Endothelial cell of umbilical vein (primary cell): Measurements from ENCODE around the gene MARK2. TPM values are rescaled to one million over a fixed set of nuclear protein-coding genes. Genes with fewer than 3 reads are reported as not detected.

ENCODE experiments used
- BruUV-seq: library from RNA; stranded (reverse); fragments of 400-500 nt; replicated peaks from 2 replicates; lab custom pipeline; 2021; lab: Mats Ljungman, UMichigan
- CTCF ChIA-PET: fragments of 300-600, 350-600 bp; sonication (Branson Sonifier 250); formaldehyde crosslinking; loops from one replicate; lab custom pipeline; 2021; ENCODE audit warnings: antibody characterized with exemption, inconsistent platforms; lab: Charles Lee
- POLR2A ChIA-PET: fragments of 300-600, 350-600 bp; sonication (Branson Sonifier 250); formaldehyde crosslinking; loops from one replicate; lab custom pipeline; 2021; ENCODE audit warnings: antibody characterized with exemption, inconsistent platforms; lab: Charles Lee
- DNase-seq: peaks from one replicate; pipeline ENCODE4 v3.0.0-alpha.2; 2011; ENCODE audit warnings: low read depth, low spot score
- FAIRE-seq: peaks from 2 replicates; lab custom pipeline; 2011; peaks lifted over from hg19 to GRCh38; lab: Jason Lieb, UNC
- H2AFZ ChIP-seq: 2 replicates; pipeline ENCODE4 v1.6.0; 2012; ENCODE audit warnings: low read depth, low read length, control low read depth, inconsistent platforms
- H3K27ac ChIP-seq: 2 replicates; pipeline ENCODE4 v1.5.1; 2011; ENCODE audit warnings: low read depth, mild to moderate bottlenecking, control low read depth, low read length, moderate library complexity; ENCODE audit not compliant: insufficient read depth
- H3K27me3 ChIP-seq, 2 experiments: 2 replicates each; pipeline versions ENCODE4 v1.6.0 to v1.6.1; 2011; ENCODE audit warnings: low read length in 2 of 2, mixed read lengths in 1 of 2; ENCODE audit not compliant: control insufficient read depth in 2 of 2, insufficient read depth in 2 of 2
- H3K36me3 ChIP-seq, 2 experiments: 2 replicates in 1 of 2; 3 replicates in 1 of 2; pipeline ENCODE4 v1.5.1; 2011; ENCODE audit warnings: low read length in 2 of 2, mild to moderate bottlenecking in 1 of 2, moderate library complexity in 1 of 2; ENCODE audit not compliant: control insufficient read depth in 2 of 2, insufficient read depth in 2 of 2; ENCODE audit errors: extremely low read depth in 1 of 2
- H3K4me1 ChIP-seq: 3 replicates; pipeline ENCODE4 v1.5.1; 2011; ENCODE audit warnings: mild to moderate bottlenecking, low read length; ENCODE audit not compliant: control insufficient read depth, insufficient read depth; ENCODE audit errors: extremely low read depth
- H3K4me2 ChIP-seq: 2 replicates; pipeline ENCODE4 v1.6.1; 2011; ENCODE audit warnings: low read length, control low read depth, mixed read lengths; ENCODE audit not compliant: insufficient read depth
- H3K4me3 ChIP-seq, 3 experiments: fragments of 200-600 bp in 1 of 3; sonication (generic), shearing (Covaris generic) in 1 of 3; replicated peaks in 1 of 3; 2 replicates each; pipeline ENCODE4 v1.5.1; 2011 to 2016; ENCODE audit warnings: control low read depth in 3 of 3, low read length in 3 of 3, mild to moderate bottlenecking in 2 of 3, inconsistent platforms in 1 of 3, low read depth in 1 of 3, moderate library complexity in 1 of 3; ENCODE audit not compliant: insufficient read depth in 1 of 3
- H3K79me2 ChIP-seq: 2 replicates; pipeline ENCODE4 v1.6.0; 2012; ENCODE audit warnings: low read length, inconsistent platforms; ENCODE audit not compliant: control insufficient read depth, insufficient read depth
- H3K9ac ChIP-seq: replicated peaks from 2 replicates; pipeline ENCODE3; 2011; ENCODE audit warnings: low read length, control low read depth; ENCODE audit not compliant: insufficient read depth; ENCODE audit errors: extremely low read depth
- H3K9me1 ChIP-seq: replicated peaks from 3 replicates; pipeline ENCODE4 v1.6.0; 2011; ENCODE audit warnings: mild to moderate bottlenecking, low read length; ENCODE audit not compliant: control insufficient read depth, insufficient read depth; ENCODE audit errors: extremely low read depth
- H3K9me3 ChIP-seq: replicated peaks from 2 replicates; pipeline ENCODE4 v1.5.1; 2012; ENCODE audit warnings: low read length, inconsistent platforms; ENCODE audit not compliant: control insufficient read depth, insufficient read depth
- H4K20me1 ChIP-seq: replicated peaks from 2 replicates; pipeline ENCODE3; 2011; ENCODE audit warnings: mild to moderate bottlenecking, low read length; ENCODE audit not compliant: control insufficient read depth, insufficient read depth; ENCODE audit errors: extremely low read depth
- EZH2 ChIP-seq: IDR thresholded peaks from 2 replicates; pipeline ENCODE4 v1.6.1; 2012; ENCODE audit warnings: borderline replicate concordance, low read depth, mild to moderate bottlenecking, moderate library complexity, low read length, inconsistent platforms; ENCODE audit not compliant: severe bottlenecking
- FOS ChIP-seq: IDR thresholded peaks from 2 replicates; pipeline ENCODE4 v1.6.1; 2011; ENCODE audit warnings: mild to moderate bottlenecking, low read length, moderate library complexity, borderline replicate concordance; ENCODE audit not compliant: insufficient read depth
- GATA2 ChIP-seq: IDR thresholded peaks from 2 replicates; pipeline ENCODE4 v1.7.0; 2011; ENCODE audit warnings: low read depth, mild to moderate bottlenecking, moderate library complexity, mixed read lengths, low read length; ENCODE audit not compliant: insufficient read length, insufficient read depth
- JUN ChIP-seq: IDR thresholded peaks from 2 replicates; pipeline ENCODE4 v1.6.1; 2011; ENCODE audit warnings: borderline replicate concordance, low read depth; ENCODE audit not compliant: insufficient read length, insufficient read depth
- MYC ChIP-seq: IDR thresholded peaks from one replicate; pipeline ENCODE4 v1.6.1; 2011; ENCODE audit warnings: mild to moderate bottlenecking, low read depth, low read length
- POLR2A ChIP-seq: IDR thresholded peaks from 2 replicates; pipeline ENCODE4 v1.6.1; 2012; ENCODE audit warnings: low read depth, mild to moderate bottlenecking, control low read depth, low read length
- POLR2AphosphoS5 ChIP-seq: IDR thresholded peaks from 2 replicates; pipeline ENCODE4 v1.6.1; 2012; ENCODE audit warnings: low read depth, mild to moderate bottlenecking, control low read depth, low read length, moderate library complexity; ENCODE audit not compliant: insufficient read depth
- dilution Hi-C: fragments of 300-500 bp; cut with MboI; formaldehyde crosslinking; loops from one replicate; pipeline ENCODE4 v1.15.0; 2019; ENCODE audit warnings: low sequenced_read_pairs; ENCODE audit not compliant: extremely low pct_ligation_motif_present
- intact Hi-C: fragments of 100-400 bp; cut with micrococcal nuclease; formaldehyde crosslinking; loops from one replicate; pipeline ENCODE4 v1.10.0; 2022
- polyA plus RNA-seq, 4 experiments: library from polyadenylated mRNA; depleted of rRNA in 3 of 4; stranded (reverse) in 3 of 4; unstranded in 1 of 4; fragments of >200 nt; gene quantifications; 2 replicates each; pipeline versions ENCODE4 v1.2.1 to v1.2.3, GENCODE V29; 2011 to 2012; ENCODE audit warnings: missing spikeins in 1 of 4
- total RNA-seq: library from RNA; stranded (reverse); gene quantifications from 2 replicates; pipeline ENCODE4 v1.2.3, GENCODE V29; 2021
- TF ChIP-seq, protein P1 (sequence below): IDR thresholded peaks from 2 replicates; pipeline ENCODE4 v1.6.1; 2011; ENCODE audit not compliant: insufficient read depth, insufficient read length
- TF ChIP-seq, protein P2 (sequence below), 2 donors: IDR thresholded peaks; 1 replicate in 1 of 2; 2 replicates in 1 of 2; pipeline ENCODE4 v1.5.1; 2011; ENCODE audit warnings: low read length in 2 of 2, mild to moderate bottlenecking in 2 of 2, moderate library complexity in 2 of 2, control low read depth in 1 of 2, inconsistent platforms in 1 of 2, low read depth in 1 of 2; ENCODE audit not compliant: insufficient read depth in 1 of 2; ENCODE audit errors: extremely low read depth in 1 of 2

The MARK2 gene
- total and polyA plus RNA-seq, 2 donors (not counting 3 experiments of a cell fraction or from before 2014, with no cell fraction given), result 16.6 to 34.7 TPM

DNA sequence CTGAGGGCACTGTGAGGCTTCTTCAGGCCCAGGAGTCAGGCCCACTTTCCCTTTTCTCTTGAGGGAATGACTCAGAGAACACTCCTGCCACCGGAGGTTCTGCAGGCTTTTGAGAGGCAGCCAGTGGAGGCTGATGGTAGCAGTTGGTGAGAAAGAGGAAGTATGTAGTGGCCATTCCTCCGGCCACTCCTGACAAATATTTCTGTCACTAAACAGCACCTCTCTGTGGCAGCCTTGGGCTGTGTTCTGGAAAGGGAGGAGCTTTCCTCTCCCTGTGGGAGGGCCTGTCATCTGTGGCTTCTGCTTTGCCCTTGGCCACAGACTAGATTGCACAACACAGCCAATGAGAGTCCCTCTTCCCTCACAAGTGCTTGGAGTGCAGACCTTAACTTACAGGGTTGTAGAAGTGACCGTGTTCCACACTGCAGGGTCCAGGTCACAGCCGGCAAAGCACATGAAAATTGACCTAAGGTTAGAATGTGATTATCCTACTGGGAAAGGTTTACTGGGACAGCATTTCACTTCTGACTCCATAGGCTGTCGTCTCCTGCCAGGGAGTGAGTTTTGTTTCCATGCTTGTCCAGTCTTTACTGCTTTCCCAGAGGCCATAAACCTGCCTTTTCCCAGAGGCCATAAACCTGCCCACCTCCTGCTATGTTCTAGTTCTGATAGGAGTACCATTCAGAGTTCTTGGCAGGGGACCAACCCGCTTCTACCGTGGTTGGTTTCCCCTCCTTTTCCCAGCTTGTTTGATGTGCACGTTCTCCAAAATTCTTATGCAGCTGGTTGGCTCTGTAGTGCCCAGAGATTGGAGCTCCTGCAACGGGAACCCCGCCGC is 33.3 kb downstream of the MARK2 start:
- H3K4me1 ChIP-seq, result peaks cover 17% of the 10 kb centered on the region
- no TSS peak for BruUV-seq
- no peak for TF ChIP-seq GATA2
- TF ChIP-seq JUN, result no peak
- TF ChIP-seq POLR2A, result no peak
- no peak for TF ChIP-seq EZH2
- TF ChIP-seq, protein P1, sequence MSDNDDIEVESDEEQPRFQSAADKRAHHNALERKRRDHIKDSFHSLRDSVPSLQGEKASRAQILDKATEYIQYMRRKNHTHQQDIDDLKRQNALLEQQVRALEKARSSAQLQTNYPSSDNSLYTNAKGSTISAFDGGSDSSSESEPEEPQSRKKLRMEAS, result no peak
- TF ChIP-seq, protein P2, sequence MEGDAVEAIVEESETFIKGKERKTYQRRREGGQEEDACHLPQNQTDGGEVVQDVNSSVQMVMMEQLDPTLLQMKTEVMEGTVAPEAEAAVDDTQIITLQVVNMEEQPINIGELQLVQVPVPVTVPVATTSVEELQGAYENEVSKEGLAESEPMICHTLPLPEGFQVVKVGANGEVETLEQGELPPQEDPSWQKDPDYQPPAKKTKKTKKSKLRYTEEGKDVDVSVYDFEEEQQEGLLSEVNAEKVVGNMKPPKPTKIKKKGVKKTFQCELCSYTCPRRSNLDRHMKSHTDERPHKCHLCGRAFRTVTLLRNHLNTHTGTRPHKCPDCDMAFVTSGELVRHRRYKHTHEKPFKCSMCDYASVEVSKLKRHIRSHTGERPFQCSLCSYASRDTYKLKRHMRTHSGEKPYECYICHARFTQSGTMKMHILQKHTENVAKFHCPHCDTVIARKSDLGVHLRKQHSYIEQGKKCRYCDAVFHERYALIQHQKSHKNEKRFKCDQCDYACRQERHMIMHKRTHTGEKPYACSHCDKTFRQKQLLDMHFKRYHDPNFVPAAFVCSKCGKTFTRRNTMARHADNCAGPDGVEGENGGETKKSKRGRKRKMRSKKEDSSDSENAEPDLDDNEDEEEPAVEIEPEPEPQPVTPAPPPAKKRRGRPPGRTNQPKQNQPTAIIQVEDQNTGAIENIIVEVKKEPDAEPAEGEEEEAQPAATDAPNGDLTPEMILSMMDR (IDR thresholded peaks at IDR 0.05; ENCODE audit: extremely low read depth in 1 of 2, insufficient read depth in 1 of 2, low read depth in 1 of 2, low read length in 2 of 2), result peak; percentile 25 to 31
- TF ChIP-seq FOS, result peak; percentile 70
- no peak for TF ChIP-seq MYC
- TF ChIP-seq POLR2AphosphoS5, result peak; percentile 30
- H3K27ac ChIP-seq, result no peak overlapping the region
- H3K9me3 ChIP-seq, result no peaks in the 10 kb centered on the region
- no peaks in the 10 kb centered on the region for H3K36me3 ChIP-seq
- no peak overlapping the region for H2AFZ ChIP-seq
- FAIRE-seq, result peak; percentile 97
- CTCF ChIA-PET, result interaction anchor here (0.6 to 2.2 kb wide), 17 partner anchors 10 to 104 kb away, joined by 3 to 52 read pairs (median 4); partner anchors contain the start of genes MARK2 and ZFTA
- H3K79me2 ChIP-seq, result peaks cover 72% of the 10 kb centered on the region
- POLR2A ChIA-PET, result no interaction called here
- dilution Hi-C loops (no loop called here), intact Hi-C loops (loop anchor here (1.0 kb wide), 1 partner anchor 34 kb away; no protein-coding TSS in a partner anchor)
- no peak overlapping the region for H3K4me3 ChIP-seq
- H3K9ac ChIP-seq, result no peak overlapping the region
- DNase-seq, result peak; percentile 81
- no peaks in the 10 kb centered on the region for H4K20me1 ChIP-seq
- no peaks in the 10 kb centered on the region for H3K27me3 ChIP-seq
- no peaks in the 10 kb centered on the region for H3K9me1 ChIP-seq
- no peak overlapping the region for H3K4me2 ChIP-seq
